Memory B cell (primary cell): ENCODE data around the gene MYBBP1A.
A peak's percentile ranks its signal among the peaks of the same experiment; 100 is the strongest.

Source experiments
- ATAC-seq: fragments of 150-1000 bp; cut with Tn5 transposase; 2 replicates; pipeline ENCODE4 v1.10.0; 2021; ENCODE audit warnings: low read depth, mild to moderate bottlenecking, moderate library complexity
- DNase-seq, 2 donors: peaks; one replicate each; pipeline ENCODE4 v3.0.0; 2022; ENCODE audit warnings: low spot score in 2 of 2
- H3K27ac Mint-ChIP-seq: one replicate; pipeline ENCODE4 v1.8.0; 2022; ENCODE audit warnings: mild to moderate bottlenecking, moderate library complexity, mixed read lengths
- H3K27me3 Mint-ChIP-seq: one replicate; pipeline ENCODE4 v1.8.0; 2022; ENCODE audit warnings: mixed read lengths
- H3K36me3 Mint-ChIP-seq: one replicate; pipeline ENCODE4 v1.8.0; 2022; ENCODE audit warnings: mild to moderate bottlenecking, mixed read lengths
- H3K4me1 Mint-ChIP-seq: one replicate; pipeline ENCODE4 v1.8.0; 2022; ENCODE audit warnings: mixed read lengths
- H3K4me3 Mint-ChIP-seq: one replicate; pipeline ENCODE4 v1.8.0; 2022; ENCODE audit warnings: mild to moderate bottlenecking, moderate library complexity, mixed read lengths
- H3K9me3 Mint-ChIP-seq: one replicate; pipeline ENCODE4 v1.8.0; 2022; ENCODE audit warnings: mixed read lengths

Gene MYBBP1A

GRCh38 chr17:4555873-4556759, 932 bp upstream of the MYBBP1A start:
- H3K9me3 Mint-ChIP-seq: no peaks in the 10 kb centered on the region
- H3K4me3 Mint-ChIP-seq: peak overlapping the region; percentile 97
- H3K27ac Mint-ChIP-seq: peak overlapping the region; percentile 87
- H3K4me1 Mint-ChIP-seq: peaks cover 16% of the 10 kb centered on the region
- no peak for DNase-seq
- peaks cover 1% of the 10 kb centered on the region for H3K36me3 Mint-ChIP-seq
- peaks cover 2% of the 10 kb centered on the region for H3K27me3 Mint-ChIP-seq
- no peak for ATAC-seq

GRCh38 chr17:4554441-4554996, 665 bp downstream of the MYBBP1A start:
- peaks cover 3% of the 10 kb centered on the region for H3K36me3 Mint-ChIP-seq
- peaks cover 15% of the 10 kb centered on the region for H3K4me1 Mint-ChIP-seq

GRCh38 chr17:4553669-4554068, 1.5 kb downstream of the MYBBP1A start:
- Mint-ChIP-seq H3K4me1 (peaks cover 15% of the 10 kb centered on the region), H3K4me3 (peak overlapping the region; percentile 68), H3K36me3 (peaks cover 3% of the 10 kb centered on the region), H3K9me3 (no peaks in the 10 kb centered on the region), H3K27ac (no peak overlapping the region), H3K27me3 (peaks cover 2% of the 10 kb centered on the region)
- DNase-seq (no peak), ATAC-seq (no peak)

More at GRCh38 chr17:4554441-4554996, 665 bp downstream of the MYBBP1A start:
- no peak for ATAC-seq
- Mint-ChIP-seq H3K27me3 (peaks cover 2% of the 10 kb centered on the region), H3K4me3 (peak overlapping the region; percentile 97), H3K27ac (peak overlapping the region; percentile 87), H3K9me3 (no peaks in the 10 kb centered on the region)
- DNase-seq: no peak

- no peak for ATAC-seq
- DNase-seq: no peak
- peaks cover 8% of the 10 kb centered on the region for H3K36me3 Mint-ChIP-seq
Observed at GRCh38 chr17:4551796-4552525, 3.2 kb downstream of the MYBBP1A start.

GRCh38 chr17:4551141-4551540, 4.0 kb downstream of the MYBBP1A start:
- DNase-seq: no peak
- H3K36me3 Mint-ChIP-seq: peaks cover 11% of the 10 kb centered on the region

More at GRCh38 chr17:4551796-4552525, 3.2 kb downstream of the MYBBP1A start:
- Mint-ChIP-seq H3K4me1 (peaks cover 15% of the 10 kb centered on the region), H3K4me3 (no peak overlapping the region), H3K27me3 (no peaks in the 10 kb centered on the region), H3K27ac (no peak overlapping the region), H3K9me3 (no peaks in the 10 kb centered on the region)

GRCh38 chr17:4550534-4551039, 4.6 kb downstream of the MYBBP1A start:
- peaks cover 8% of the 10 kb centered on the region for H3K4me1 Mint-ChIP-seq
- H3K36me3 Mint-ChIP-seq: peaks cover 11% of the 10 kb centered on the region
- DNase-seq (no peak), ATAC-seq (no peak)
- H3K27ac Mint-ChIP-seq: no peak overlapping the region
- no peak overlapping the region for H3K4me3 Mint-ChIP-seq
- no peaks in the 10 kb centered on the region for H3K9me3 Mint-ChIP-seq
- no peaks in the 10 kb centered on the region for H3K27me3 Mint-ChIP-seq

More at GRCh38 chr17:4551141-4551540, 4.0 kb downstream of the MYBBP1A start:
- ATAC-seq: no peak
- peaks cover 14% of the 10 kb centered on the region for H3K4me1 Mint-ChIP-seq
- H3K27me3 Mint-ChIP-seq: no peaks in the 10 kb centered on the region
- H3K9me3 Mint-ChIP-seq: no peaks in the 10 kb centered on the region
- no peak overlapping the region for H3K4me3 Mint-ChIP-seq
- no peak overlapping the region for H3K27ac Mint-ChIP-seq

GRCh38 chr17:4549781-4550533, 5.2 kb downstream of the MYBBP1A start:
- Mint-ChIP-seq H3K36me3 (peaks cover 14% of the 10 kb centered on the region), H3K27ac (no peak overlapping the region), H3K4me1 (peaks cover 8% of the 10 kb centered on the region), H3K27me3 (no peaks in the 10 kb centered on the region), H3K9me3 (no peaks in the 10 kb centered on the region), H3K4me3 (no peak overlapping the region)
- no peak for ATAC-seq
- no peak for DNase-seq

- Mint-ChIP-seq H3K4me1 (no peaks in the 10 kb centered on the region), H3K4me3 (no peak overlapping the region), H3K9me3 (no peaks in the 10 kb centered on the region), H3K27me3 (no peaks in the 10 kb centered on the region), H3K36me3 (peaks cover 17% of the 10 kb centered on the region), H3K27ac (no peak overlapping the region)
- ATAC-seq (no peak), DNase-seq (no peak)
Observed at GRCh38 chr17:4548721-4549531, 6.3 kb downstream of the MYBBP1A start.

GRCh38 chr17:4548061-4548461, 7.1 kb downstream of the MYBBP1A start:
- Mint-ChIP-seq H3K4me3 (no peak overlapping the region), H3K27ac (no peak overlapping the region), H3K36me3 (peaks cover 21% of the 10 kb centered on the region), H3K9me3 (no peaks in the 10 kb centered on the region), H3K4me1 (no peaks in the 10 kb centered on the region), H3K27me3 (no peaks in the 10 kb centered on the region)
- DNase-seq: no peak
- ATAC-seq: no peak

GRCh38 chr17:4547118-4547906, 7.9 kb downstream of the MYBBP1A start:
- H3K9me3 Mint-ChIP-seq: no peaks in the 10 kb centered on the region
- H3K27ac Mint-ChIP-seq: no peak overlapping the region
- H3K4me1 Mint-ChIP-seq: no peaks in the 10 kb centered on the region
- H3K27me3 Mint-ChIP-seq: no peaks in the 10 kb centered on the region
- no peak for ATAC-seq
- no peak for DNase-seq
- H3K36me3 Mint-ChIP-seq: peaks cover 24% of the 10 kb centered on the region
- H3K4me3 Mint-ChIP-seq: no peak overlapping the region

GRCh38 chr17:4545217-4545951, 9.8 kb downstream of the MYBBP1A start:
- ATAC-seq (no peak), DNase-seq (no peak)
- Mint-ChIP-seq H3K9me3 (no peaks in the 10 kb centered on the region), H3K36me3 (peaks cover 26% of the 10 kb centered on the region), H3K4me3 (no peak overlapping the region), H3K4me1 (no peaks in the 10 kb centered on the region), H3K27me3 (no peaks in the 10 kb centered on the region), H3K27ac (no peak overlapping the region)

GRCh38 chr17:4544951-4545216, 10.3 kb downstream of the MYBBP1A start:
- ATAC-seq (no peak), DNase-seq (no peak)
- Mint-ChIP-seq H3K9me3 (no peaks in the 10 kb centered on the region), H3K36me3 (peaks cover 26% of the 10 kb centered on the region), H3K27me3 (no peaks in the 10 kb centered on the region), H3K4me3 (no peak overlapping the region), H3K4me1 (no peaks in the 10 kb centered on the region), H3K27ac (no peak overlapping the region)
